Measurements from ENCODE around the gene ISCA2. TPM values are rescaled to one million over a fixed set of nuclear protein-coding genes. Genes with fewer than 3 reads are reported as not detected.

The ISCA2 gene
- polyA plus RNA-seq, 4 donors, result 44.1 to 47.4 (median 46.2) TPM

Other genes with a start within 250 kb of the ISCA2 start
- 100 to 1,000 TPM in 1 of 4 donors, 10 to 100 TPM in 3; 89.2 to 102 (median 94.6) TPM for gene ABCD4, start 190.8 kb upstream of the ISCA2 start, polyA plus RNA-seq (ENCODE audit: insufficient read length in 4 of 4)
- gene VRTN, start 145.3 kb upstream of the ISCA2 start, polyA plus RNA-seq (ENCODE audit: insufficient read length in 4 of 4), result under 1 TPM in 1 of 4 donors, not detected in 3; 0.03 TPM
- under 1 TPM; 0.19 to 0.39 (median 0.34) TPM for gene SYNDIG1L, start 67.6 kb upstream of the ISCA2 start, polyA plus RNA-seq (ENCODE audit: insufficient read length in 4 of 4)
- 100 to 1,000 TPM; 350 to 360 (median 355) TPM for gene NPC2, start 460 bp upstream of the ISCA2 start, polyA plus RNA-seq (ENCODE audit: insufficient read length in 4 of 4)
- 1 to 10 TPM; 3.3 to 7.4 (median 4.3) TPM for gene LTBP2, start 118.5 kb downstream of the ISCA2 start, polyA plus RNA-seq (ENCODE audit: insufficient read length in 4 of 4)
- gene AREL1, start 219.3 kb downstream of the ISCA2 start, polyA plus RNA-seq (ENCODE audit: insufficient read length in 4 of 4), result 10 to 100 TPM; 32.7 to 40.1 (median 37.6) TPM
- gene FCF1, start 219.4 kb downstream of the ISCA2 start, polyA plus RNA-seq (ENCODE audit: insufficient read length in 4 of 4), result 10 to 100 TPM; 52.9 to 65.3 (median 62.8) TPM

Data from right renal pelvis (tissue), 4 donors.